ENCODE data around the gene LRRC8E.

DNA sequence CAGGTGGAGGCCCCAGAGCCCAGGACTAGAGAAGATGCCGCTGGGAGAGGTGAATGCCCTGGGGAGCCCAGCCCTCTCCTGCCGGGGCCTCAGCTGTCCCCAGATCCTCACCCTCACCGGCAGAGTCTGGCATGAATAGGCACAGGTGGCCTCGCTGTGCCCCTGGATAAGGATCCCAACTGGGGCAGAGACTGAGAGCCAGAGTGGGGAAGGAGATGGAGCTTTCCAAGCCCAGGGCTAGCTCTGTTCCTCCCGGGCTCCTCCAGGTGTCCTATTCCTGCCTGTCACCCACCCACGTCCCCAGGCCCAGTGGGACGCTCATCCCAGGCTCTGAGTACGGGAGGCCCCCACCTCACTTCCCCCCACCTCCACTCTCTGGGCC, 30.6 kb upstream of the LRRC8E start:
- TF ChIP-seq CTCF (IDR thresholded peaks at IDR 0.05 in 2 of 3, conservative IDR thresholded peaks at IDR 0.05 in 1 of 3; ENCODE audit: borderline replicate concordance in 1 of 3, insufficient read depth in 1 of 3, low read depth in 2 of 3, low read length in 2 of 3) (no peak), EZH2 (IDR thresholded peaks at IDR 0.05) (no peak), ZFX (IDR thresholded peaks at IDR 0.05) (no peak), POLR2AphosphoS5 (IDR thresholded peaks at IDR 0.05; ENCODE audit: low read depth, low read length) (no peak), REST (IDR thresholded peaks at IDR 0.05; ENCODE audit: low read depth) (no peak), CBX3 (IDR thresholded peaks at IDR 0.05; ENCODE audit: low read depth) (no peak)

All from HCT116 (cell line).